ENCODE measurements around the gene HTR4.

DNA sequence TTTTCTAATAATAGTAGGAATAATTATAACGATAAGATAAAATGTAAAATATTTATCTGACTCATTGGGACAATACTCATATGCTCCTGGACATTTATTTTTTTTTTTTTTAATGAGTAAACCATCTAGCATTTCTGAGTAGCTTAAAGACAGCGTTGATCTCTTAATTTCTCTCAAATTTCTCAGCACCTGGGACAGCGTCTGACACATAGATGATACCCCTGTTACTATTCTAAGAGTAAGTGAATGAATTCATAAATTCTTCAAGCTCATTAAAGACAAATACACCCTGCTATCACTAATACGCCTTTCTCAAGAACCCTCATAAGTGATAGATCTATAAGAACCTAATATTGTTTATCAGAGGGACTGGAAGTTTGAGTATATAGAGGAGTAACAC, 12.0 kb upstream of the HTR4 start:
- TF ChIP-seq CTCF (conservative IDR thresholded peaks at IDR 0.05; ENCODE audit: low read length) (no peak), EZH2phosphoT487 (IDR thresholded peaks at IDR 0.05; ENCODE audit: borderline replicate concordance, low read depth, low read length) (no peak)
